Testis (tissue), 2 donors: Measurements from ENCODE around the gene SLX4IP.

Experiments
- POLR2A ChIP-seq: fragments of 450-650 bp; IDR thresholded peaks from one replicate; pipeline ENCODE4 v1.6.1; 2017; ENCODE audit warnings: antibody characterized with exemption, mild to moderate bottlenecking, moderate library complexity
- TF ChIP-seq, protein P1 (sequence below), 3 experiments: fragments of 450-650 bp in 2 of 3; fragments of 200-600 bp in 1 of 3; sonication (generic) in 1 of 3; IDR thresholded peaks; one replicate each; pipeline ENCODE4 v1.5.1; 2016 to 2019; ENCODE audit warnings: antibody characterized with exemption in 3 of 3, mild to moderate bottlenecking in 2 of 3, moderate library complexity in 1 of 3

GRCh38 chr20:10490257-10490656 is 55.2 kb downstream of the SLX4IP start:
- no peak for TF ChIP-seq POLR2A
- TF ChIP-seq, protein P1, sequence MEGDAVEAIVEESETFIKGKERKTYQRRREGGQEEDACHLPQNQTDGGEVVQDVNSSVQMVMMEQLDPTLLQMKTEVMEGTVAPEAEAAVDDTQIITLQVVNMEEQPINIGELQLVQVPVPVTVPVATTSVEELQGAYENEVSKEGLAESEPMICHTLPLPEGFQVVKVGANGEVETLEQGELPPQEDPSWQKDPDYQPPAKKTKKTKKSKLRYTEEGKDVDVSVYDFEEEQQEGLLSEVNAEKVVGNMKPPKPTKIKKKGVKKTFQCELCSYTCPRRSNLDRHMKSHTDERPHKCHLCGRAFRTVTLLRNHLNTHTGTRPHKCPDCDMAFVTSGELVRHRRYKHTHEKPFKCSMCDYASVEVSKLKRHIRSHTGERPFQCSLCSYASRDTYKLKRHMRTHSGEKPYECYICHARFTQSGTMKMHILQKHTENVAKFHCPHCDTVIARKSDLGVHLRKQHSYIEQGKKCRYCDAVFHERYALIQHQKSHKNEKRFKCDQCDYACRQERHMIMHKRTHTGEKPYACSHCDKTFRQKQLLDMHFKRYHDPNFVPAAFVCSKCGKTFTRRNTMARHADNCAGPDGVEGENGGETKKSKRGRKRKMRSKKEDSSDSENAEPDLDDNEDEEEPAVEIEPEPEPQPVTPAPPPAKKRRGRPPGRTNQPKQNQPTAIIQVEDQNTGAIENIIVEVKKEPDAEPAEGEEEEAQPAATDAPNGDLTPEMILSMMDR (IDR thresholded peaks at IDR 0.05), result no peak
